Smooth muscle cell (in vitro differentiated cells): Measurements from ENCODE around the gene CCNL1. TPM values are rescaled to one million over a fixed set of nuclear protein-coding genes. Genes with fewer than 3 reads are reported as not detected.
"Not testable (repeated sequence)": the region's sequence is repeated elsewhere in the genome, so short reads cannot be mapped to it uniquely, and the experiment has no call there.

ENCODE experiments used
- DNase-seq: peaks from one replicate; lab custom pipeline; 2025; ENCODE audit not compliant: unreplicated experiment; lab: John Stamatoyannopoulos, UW
- H2AFZ ChIP-seq: fragments of 200-600 bp; sonication (generic); 2 replicates; pipeline ENCODE4 v1.6.0; 2016; ENCODE audit warnings: antibody characterized with exemption, low read depth, mild to moderate bottlenecking
- H3F3A ChIP-seq: fragments of 200-600 bp; sonication (generic); 2 replicates; pipeline ENCODE4 v1.6.0; 2017; ENCODE audit warnings: antibody characterized with exemption, low read depth
- H3K27ac ChIP-seq: fragments of 200-600 bp; sonication (generic); 2 replicates; pipeline ENCODE4 v1.5.1; 2016; ENCODE audit warnings: low read depth, mild to moderate bottlenecking
- H3K27me3 ChIP-seq: fragments of 200-600 bp; sonication (generic); 2 replicates; pipeline ENCODE4 v1.6.1; 2016; ENCODE audit warnings: low read depth, mild to moderate bottlenecking
- H3K36me3 ChIP-seq: fragments of 200-600 bp; sonication (generic); 2 replicates; pipeline ENCODE4 v1.5.1; 2016; ENCODE audit warnings: low read depth
- H3K4me1 ChIP-seq: fragments of 200-600 bp; sonication (generic); 2 replicates; pipeline ENCODE4 v1.5.1; 2016; ENCODE audit warnings: low read depth
- H3K4me2 ChIP-seq: fragments of 200-600 bp; sonication (generic); 2 replicates; pipeline ENCODE4 v1.6.0; 2016; ENCODE audit warnings: mild to moderate bottlenecking
- H3K4me3 ChIP-seq: fragments of 200-600 bp; sonication (generic); 2 replicates; pipeline ENCODE4 v1.5.1; 2016; ENCODE audit warnings: mild to moderate bottlenecking
- H3K79me2 ChIP-seq: fragments of 200-600 bp; sonication (generic); 2 replicates; pipeline ENCODE4 v1.6.0; 2016; ENCODE audit warnings: low read depth, mild to moderate bottlenecking
- H3K9ac ChIP-seq: fragments of 200-600 bp; sonication (generic); 2 replicates; pipeline ENCODE4 v1.6.0; 2016; ENCODE audit warnings: low read depth
- H3K9me3 ChIP-seq: fragments of 200-600 bp; sonication (generic); replicated peaks from 2 replicates; pipeline ENCODE4 v1.5.1; 2016; ENCODE audit warnings: low read depth
- H4K20me1 ChIP-seq: fragments of 200-600 bp; sonication (generic); 2 replicates; pipeline ENCODE4 v1.6.0; 2016; ENCODE audit warnings: low read depth
- WGBS: methylation state at CpG from one replicate; pipeline ENCODE4 v1.1.7; 2016; ENCODE audit warnings: low lambda C conversion rate; 5-methylcytosine and 5-hydroxymethylcytosine counted together
- polyA plus RNA-seq: library from polyadenylated mRNA; unstranded; fragments of >200 nt; fragmentation: Nextera tagmentation; extraction: Ambion mirVana; gene quantifications from 2 replicates; pipeline ENCODE4 v1.2.1, GENCODE V29; 2016
- total RNA-seq: library from RNA; depleted of rRNA; stranded (reverse); fragments of >200 nt; gene quantifications from 2 replicates; pipeline ENCODE4 v1.2.3, GENCODE V29; 2014
- TF ChIP-seq, protein P1 (sequence below): fragments of 200-600 bp; sonication (generic); IDR thresholded peaks from 2 replicates; pipeline ENCODE4 v1.5.1; 2017; ENCODE audit warnings: borderline replicate concordance, mild to moderate bottlenecking, antibody characterized with exemption; ENCODE audit not compliant: insufficient read depth, poor library complexity, severe bottlenecking

CCNL1 gene
- total and polyA plus RNA-seq, 2 experiments from 2014 or later = 173 to 599 TPM

GRCh38 chr3:157166115-157166514 lies 6.2 kb upstream of the CCNL1 start:
- no peak overlapping the region for H3K4me3 ChIP-seq
- no peak overlapping the region for H2AFZ ChIP-seq
- no peaks in the 10 kb centered on the region for H3K27me3 ChIP-seq
- no peaks in the 10 kb centered on the region for H3F3A ChIP-seq
- no peaks in the 10 kb centered on the region for H3K9me3 ChIP-seq
- no peaks in the 10 kb centered on the region for H4K20me1 ChIP-seq
- no peaks in the 10 kb centered on the region for H3K79me2 ChIP-seq
- DNase-seq = no peak
- TF ChIP-seq, protein P1, sequence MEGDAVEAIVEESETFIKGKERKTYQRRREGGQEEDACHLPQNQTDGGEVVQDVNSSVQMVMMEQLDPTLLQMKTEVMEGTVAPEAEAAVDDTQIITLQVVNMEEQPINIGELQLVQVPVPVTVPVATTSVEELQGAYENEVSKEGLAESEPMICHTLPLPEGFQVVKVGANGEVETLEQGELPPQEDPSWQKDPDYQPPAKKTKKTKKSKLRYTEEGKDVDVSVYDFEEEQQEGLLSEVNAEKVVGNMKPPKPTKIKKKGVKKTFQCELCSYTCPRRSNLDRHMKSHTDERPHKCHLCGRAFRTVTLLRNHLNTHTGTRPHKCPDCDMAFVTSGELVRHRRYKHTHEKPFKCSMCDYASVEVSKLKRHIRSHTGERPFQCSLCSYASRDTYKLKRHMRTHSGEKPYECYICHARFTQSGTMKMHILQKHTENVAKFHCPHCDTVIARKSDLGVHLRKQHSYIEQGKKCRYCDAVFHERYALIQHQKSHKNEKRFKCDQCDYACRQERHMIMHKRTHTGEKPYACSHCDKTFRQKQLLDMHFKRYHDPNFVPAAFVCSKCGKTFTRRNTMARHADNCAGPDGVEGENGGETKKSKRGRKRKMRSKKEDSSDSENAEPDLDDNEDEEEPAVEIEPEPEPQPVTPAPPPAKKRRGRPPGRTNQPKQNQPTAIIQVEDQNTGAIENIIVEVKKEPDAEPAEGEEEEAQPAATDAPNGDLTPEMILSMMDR = no peak
- peaks cover under 1% of the 10 kb centered on the region for H3K4me1 ChIP-seq
- H3K4me2 ChIP-seq = no peak overlapping the region
- no peak overlapping the region for H3K9ac ChIP-seq
- H3K27ac ChIP-seq = no peak overlapping the region
- H3K36me3 ChIP-seq = no peaks in the 10 kb centered on the region

DNA sequence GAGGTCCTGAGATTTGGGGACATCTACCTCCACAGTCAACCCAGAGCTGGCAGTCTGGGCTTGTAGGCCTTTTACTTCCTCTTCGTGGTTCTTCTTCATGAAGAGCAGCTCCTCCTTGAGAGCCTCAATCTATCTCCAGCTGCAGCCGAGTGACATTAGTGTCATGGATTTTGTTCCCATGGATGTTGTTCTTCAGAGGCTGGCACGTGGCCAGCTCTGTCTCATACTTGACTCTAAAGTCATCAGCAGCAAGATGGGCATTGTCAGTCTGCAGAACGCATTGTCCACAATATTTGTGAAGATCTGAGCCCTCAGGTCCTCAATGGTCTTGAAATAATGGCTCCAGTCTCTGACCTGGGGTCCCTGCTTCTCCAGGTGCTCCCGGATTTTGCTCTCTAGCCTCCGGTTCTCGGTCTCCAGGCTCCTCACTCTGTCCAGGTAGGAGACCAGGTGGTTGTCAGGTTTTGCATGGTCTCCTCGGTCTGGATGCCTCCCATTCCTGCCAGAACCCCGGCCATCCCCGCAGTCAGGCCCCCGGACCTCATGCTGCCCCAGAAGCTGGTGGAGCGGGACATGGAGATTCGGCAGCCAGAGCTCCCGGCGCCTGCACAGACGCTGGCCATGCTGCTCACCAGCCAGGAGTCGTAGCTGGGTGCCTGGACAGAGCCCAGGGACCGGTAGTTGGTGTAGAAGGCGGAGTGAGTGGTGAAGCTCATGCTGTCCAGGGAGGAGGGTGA lies 3.4 kb upstream of the CCNL1 start:
- 94% methylated on average over 19 of the region's 19 CpGs for WGBS
- Histone ChIP-seq H3K9me3 (no peaks in the 10 kb centered on the region), H3F3A (peaks cover 12% of the 10 kb centered on the region), H2AFZ (no peak overlapping the region), H3K27ac (no peak overlapping the region), H4K20me1 (peaks cover 15% of the 10 kb centered on the region), H3K79me2 (peaks cover 14% of the 10 kb centered on the region), H3K27me3 (no peaks in the 10 kb centered on the region), H3K9ac (no peak overlapping the region), H3K4me2 (no peak overlapping the region), H3K36me3 (peaks cover 4% of the 10 kb centered on the region), H3K4me3 (no peak overlapping the region), H3K4me1 (peaks cover 10% of the 10 kb centered on the region)
- TF ChIP-seq, protein P1 = no peak
- no peak for DNase-seq

DNA sequence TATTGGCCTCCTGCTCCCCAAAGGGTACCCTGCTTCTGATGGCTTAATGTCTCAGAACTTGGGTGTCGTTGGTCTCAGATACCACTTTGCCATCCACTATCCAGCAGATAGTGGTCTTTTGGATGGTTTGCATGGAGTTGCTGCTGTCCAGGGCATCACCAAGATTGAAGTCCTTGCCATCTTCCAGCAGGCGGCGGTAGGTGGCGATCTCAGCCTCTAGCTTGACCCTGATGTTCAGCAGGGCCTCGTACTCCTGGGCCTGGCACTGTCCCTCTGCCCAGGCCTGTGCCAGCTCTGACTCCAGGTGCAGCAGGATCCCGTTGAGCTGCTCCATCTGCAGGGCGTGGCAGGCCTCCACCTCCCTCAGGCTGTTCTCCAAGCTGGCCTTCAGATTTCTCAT lies 2.7 kb upstream of the CCNL1 start:
- H3K4me2 ChIP-seq, H3K27ac ChIP-seq, H3K4me3 ChIP-seq, H3K9ac ChIP-seq, DNase-seq, H3K27me3 ChIP-seq, H2AFZ ChIP-seq, H3K9me3 ChIP-seq: not testable (repeated sequence)
- H3K79me2 ChIP-seq = peaks cover 21% of the 10 kb centered on the region
- H3K4me1 ChIP-seq = peaks cover 18% of the 10 kb centered on the region
- 57% methylated on average over 7 of the region's 7 CpGs for WGBS
- TF ChIP-seq, protein P1 = peak; percentile 35
- H3K36me3 ChIP-seq = peaks cover 11% of the 10 kb centered on the region
- peaks cover 23% of the 10 kb centered on the region for H4K20me1 ChIP-seq
- H3F3A ChIP-seq = peaks cover 12% of the 10 kb centered on the region
